HG03060 (cell line): ENCODE data around the gene NUDT9.
"Not testable (repeated sequence)": the region's sequence is repeated elsewhere in the genome, so short reads cannot be mapped to it uniquely, and the experiment has no call there.

Source experiments
- ATAC-seq: cut with Tn5 transposase; IDR thresholded peaks from one replicate; pipeline ENCODE4 v1.9.1; 2021; ENCODE audit warnings: low read depth, moderate number of reproducible peaks; ENCODE audit not compliant: unreplicated experiment

NUDT9 gene

GRCh38 chr4:87446375-87446774, 24.0 kb downstream of the NUDT9 start:
- ATAC-seq: not testable (repeated sequence)

GRCh38 chr4:87451537-87451936, 29.2 kb downstream of the NUDT9 start:
- no peak for ATAC-seq

- no peak for ATAC-seq
These were observed 36.5 kb downstream of the NUDT9 start for GRCh38 chr4:87458913-87459312.

GRCh38 chr4:87461281-87461700, 38.9 kb downstream of the NUDT9 start:
- no peak for ATAC-seq

GRCh38 chr4:87462102-87462501, 39.7 kb downstream of the NUDT9 start:
- ATAC-seq: no peak

GRCh38 chr4:87465739-87466366, 43.5 kb downstream of the NUDT9 start:
- no peak for ATAC-seq

GRCh38 chr4:87469390-87469789, 47.0 kb downstream of the NUDT9 start:
- no peak for ATAC-seq

- no peak for ATAC-seq
These were observed 54.6 kb downstream of the NUDT9 start for GRCh38 chr4:87476934-87477333.

- no peak for ATAC-seq
These were observed 56.4 kb downstream of the NUDT9 start for GRCh38 chr4:87478732-87479250.

- ATAC-seq: no peak
These were observed 59.0 kb downstream of the NUDT9 start for GRCh38 chr4:87481377-87481776.

- ATAC-seq: not testable (repeated sequence)
These were observed 60.9 kb downstream of the NUDT9 start for GRCh38 chr4:87483247-87483646.

- ATAC-seq: not testable (repeated sequence)
These were observed 66.3 kb downstream of the NUDT9 start for GRCh38 chr4:87488666-87489065.

- no peak for ATAC-seq
These were observed 67.3 kb downstream of the NUDT9 start for GRCh38 chr4:87489678-87490077.

GRCh38 chr4:87490664-87491369, 68.4 kb downstream of the NUDT9 start:
- ATAC-seq: no peak

- no peak for ATAC-seq
These were observed 69.1 kb downstream of the NUDT9 start for GRCh38 chr4:87491436-87491835.

GRCh38 chr4:87491851-87492250, 69.5 kb downstream of the NUDT9 start:
- ATAC-seq: not testable (repeated sequence)

GRCh38 chr4:87493115-87493514, 70.7 kb downstream of the NUDT9 start:
- ATAC-seq: no peak

- ATAC-seq: no peak
These were observed 74.8 kb downstream of the NUDT9 start for GRCh38 chr4:87497159-87497558.

GRCh38 chr4:87497578-87497977, 75.2 kb downstream of the NUDT9 start:
- no peak for ATAC-seq

GRCh38 chr4:87498446-87498900, 76.1 kb downstream of the NUDT9 start:
- peak; percentile 33 for ATAC-seq

GRCh38 chr4:87499403-87500091, 77.2 kb downstream of the NUDT9 start:
- ATAC-seq: peak; percentile 78
